Measurements from ENCODE around the gene KCNAB2.

GRCh38 chr1:6142036-6142621 lies 96.4 kb downstream of the KCNAB2 start:
- TF ChIP-seq CTCF (IDR thresholded peaks at IDR 0.05) (no peak), POLR2A (IDR thresholded peaks at IDR 0.05) (no peak)
